Stomach (tissue), 9 donors: ENCODE results near the gene ZNF350. TPM values are rescaled to one million over a fixed set of nuclear protein-coding genes. Genes with fewer than 3 reads are reported as not detected.
"Not testable (repeated sequence)": the region's sequence is repeated elsewhere in the genome, so short reads cannot be mapped to it uniquely, and the experiment has no call there.

Experiments
- DNase-seq, 2 donors: peaks; one replicate each; pipeline versions ENCODE4 v3.0.0 to v3.0.0-alpha.2; 2013 to 2019
- H3K27ac ChIP-seq, 5 donors: fragments of 200-600 bp in 4 of 5; sonication (generic) in 4 of 5; one replicate each; pipeline ENCODE4 v1.5.1; 2013 to 2019; ENCODE audit warnings: mild to moderate bottlenecking in 1 of 5, moderate library complexity in 1 of 5
- H3K27me3 ChIP-seq, 3 donors: fragments of 200-600 bp; sonication (generic); one replicate each; pipeline ENCODE4 v1.5.1; 2017 to 2019; ENCODE audit warnings: mixed run types in 1 of 3
- H3K36me3 ChIP-seq, 4 donors: fragments of 200-600 bp; sonication (generic); 1 replicate in 3 of 4; 2 replicates in 1 of 4; pipeline ENCODE4 v1.5.1; 2016 to 2019
- H3K4me1 ChIP-seq, 4 donors: fragments of 200-600 bp; sonication (generic); one replicate each; pipeline ENCODE4 v1.5.1; 2016 to 2019
- H3K4me3 ChIP-seq, 4 donors: fragments of 200-600 bp; sonication (generic) in 3 of 4; one replicate each; pipeline ENCODE4 v1.5.1; 2016 to 2019; ENCODE audit warnings: mild to moderate bottlenecking in 1 of 4
- H3K9me3 ChIP-seq, 4 donors: fragments of 200-600 bp; sonication (generic); one replicate each; pipeline ENCODE4 v1.5.1; 2016 to 2019
- CTCF ChIP-seq, 7 experiments: fragments of 450-650 bp in 4 of 7; fragments of 200-600 bp in 3 of 7; sonication (generic) in 3 of 7; IDR thresholded peaks; one replicate each; pipeline ENCODE4 v1.5.1; 2016 to 2019; ENCODE audit warnings: antibody characterized with exemption in 7 of 7, control low read depth in 2 of 7, mild to moderate bottlenecking in 1 of 7
- EP300 ChIP-seq: sonication (generic); formaldehyde crosslinking; IDR thresholded peaks from one replicate; pipeline ENCODE4 v1.6.1; 2017; ENCODE audit warnings: antibody characterized with exemption
- POLR2A ChIP-seq, 4 donors: fragments of 450-650 bp; IDR thresholded peaks; one replicate each; pipeline ENCODE4 v1.6.1; 2016; ENCODE audit warnings: antibody characterized with exemption in 4 of 4, control low read depth in 2 of 4, mild to moderate bottlenecking in 1 of 4, moderate library complexity in 1 of 4
- POLR2AphosphoS5 ChIP-seq, 3 donors: sonication (generic); formaldehyde crosslinking; IDR thresholded peaks; one replicate each; pipeline ENCODE4 v1.6.1; 2016; ENCODE audit warnings: antibody characterized with exemption in 3 of 3
- WGBS, 5 donors: extraction: QIAGEN DNeasy Blood & Tissue Kit in 3 of 5; methylation state at CpG; one replicate each; pipeline versions ENCODE4 v1.1.5 to v1.1.7; 2013 to 2018; 5-methylcytosine and 5-hydroxymethylcytosine counted together
- intact Hi-C: fragments of 100-400 bp; cut with DNase I; formaldehyde crosslinking; loops from one replicate; pipeline ENCODE4 v1.15.1; 2023; ENCODE audit warnings: low total_unique reads
- polyA plus RNA-seq, 3 donors: library from polyadenylated mRNA; stranded (reverse); fragments of 200-250 nt; gene quantifications; one replicate each; pipeline ENCODE4 v1.2.3, GENCODE V29; 2013
- total RNA-seq, 5 donors: library from RNA; depleted of rRNA; stranded (reverse); fragments of >200 nt; gene quantifications; one replicate each; pipeline versions ENCODE4 v1.1.0 to v1.2.3, GENCODE V29; 2014 to 2016
- donor health status: healthy with polysubstance abuse.
- donor health status: Bipolar disorder and iron deficiency.
- donor health status: healthy.

The ZNF350 gene
- total and polyA plus RNA-seq, 8 donors = 0.58 to 149 (median 9.8) TPM

DNA sequence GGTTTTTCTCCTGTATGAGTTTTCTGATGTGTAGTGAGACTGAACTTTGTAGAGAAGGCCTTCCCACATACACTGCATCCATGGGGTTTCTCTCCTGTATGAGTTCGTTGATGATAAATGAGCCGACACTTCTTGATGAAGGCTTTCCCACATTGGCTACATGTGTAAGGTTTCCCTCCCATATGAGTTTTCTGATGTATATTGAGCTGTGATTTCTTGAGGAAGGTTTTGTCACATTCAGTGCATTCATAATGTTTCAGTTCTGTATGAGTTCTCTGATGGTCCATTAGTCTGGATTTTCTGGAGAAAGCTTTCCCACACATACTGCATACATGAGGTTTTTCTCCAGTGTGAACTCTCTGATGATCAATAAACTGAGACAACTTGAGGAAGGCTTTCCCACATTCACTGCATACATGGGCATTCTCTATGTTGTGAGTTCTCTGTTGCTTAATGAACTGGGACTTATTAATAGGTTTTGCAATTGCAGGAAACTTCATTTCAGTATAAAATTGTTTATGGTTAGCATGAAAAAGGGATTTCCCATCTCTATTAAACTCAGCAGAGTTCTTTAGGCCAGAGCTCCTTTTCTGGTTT lies 7.5 kb upstream of the ZNF350 start:
- intact Hi-C loops = no loop called here
- Histone ChIP-seq H3K4me1 (no peaks in the 10 kb centered on the region), H3K4me3 (no peak overlapping the region), H3K9me3 (peaks cover 75 to 100% (median 93%) of the 10 kb centered on the region in 4 donors), H3K27ac (no peak overlapping the region), H3K27me3 (no peaks in the 10 kb centered on the region), H3K36me3 (peaks cover 56 to 80% (median 63%) of the 10 kb centered on the region in 4 donors)
- no peak for TF ChIP-seq POLR2AphosphoS5 (IDR thresholded peaks at IDR 0.05)
- TF ChIP-seq CTCF (IDR thresholded peaks at IDR 0.05) = no peak
- TF ChIP-seq POLR2A (IDR thresholded peaks at IDR 0.05) = no peak
- no peak for TF ChIP-seq EP300
- no peak for DNase-seq
- 95 to 100% (median 97%) methylated on average over 2 of the region's 2 CpGs for WGBS, 5 donors

DNA sequence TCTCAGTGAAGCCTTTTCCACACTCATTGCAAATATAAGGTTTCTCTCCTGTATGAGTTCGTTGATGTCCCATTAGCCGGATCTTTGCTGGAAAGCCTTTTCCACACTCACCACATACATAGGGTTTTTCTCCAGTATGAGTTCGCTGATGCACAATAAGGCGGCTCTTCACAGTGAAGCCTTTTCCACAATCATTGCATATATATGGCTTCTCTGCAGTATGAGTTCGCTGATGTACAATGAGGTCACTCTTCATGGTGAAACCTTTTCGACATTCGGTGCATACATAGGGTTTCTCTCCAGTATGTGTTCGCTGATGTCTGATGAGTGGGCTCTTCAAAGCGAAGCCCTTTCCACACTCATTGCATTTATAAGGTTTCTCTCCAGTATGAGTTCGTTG lies 6.8 kb upstream of the ZNF350 start:
- peaks cover 72 to 100% (median 91%) of the 10 kb centered on the region in 4 donors for H3K9me3 ChIP-seq
- 96 to 99% (median 98%) methylated on average over 10 of the region's 10 CpGs for WGBS, 5 donors

DNA sequence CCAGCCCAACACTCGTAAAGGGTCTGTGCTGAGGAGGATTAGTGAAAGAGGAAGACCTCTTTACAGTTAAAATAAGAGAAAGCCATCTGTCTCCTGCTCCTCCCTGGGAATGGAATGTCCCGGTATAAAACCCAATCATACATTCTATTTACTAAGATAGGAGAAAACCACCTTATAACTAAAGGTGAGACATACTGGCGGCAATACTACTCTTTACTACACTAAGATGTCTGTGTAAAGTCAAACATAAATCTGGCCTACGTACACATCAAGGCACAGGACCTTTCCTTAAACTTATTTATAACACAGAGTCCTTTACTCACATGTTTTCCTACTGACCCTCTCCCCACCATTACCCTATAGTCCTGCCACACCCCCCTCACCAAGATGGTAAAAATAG lies 3.3 kb downstream of the ZNF350 start:
- no peak overlapping the region for H3K27ac ChIP-seq
- intact Hi-C loops = no loop called here
- no peak overlapping the region for H3K4me3 ChIP-seq
- H3K36me3 ChIP-seq = peaks cover 7 to 51% (median 43%) of the 10 kb centered on the region in 4 donors
- peaks cover 8 to 19% (median 14%) of the 10 kb centered on the region in 4 donors for H3K4me1 ChIP-seq
- no peak for DNase-seq
- H3K27me3 ChIP-seq = no peaks in the 10 kb centered on the region
- peaks cover 20 to 85% (median 63%) of the 10 kb centered on the region in 4 donors for H3K9me3 ChIP-seq
- 90 to 98% (median 97%) methylated on average over 4 of the region's 4 CpGs for WGBS, 5 donors
- TF ChIP-seq CTCF (IDR thresholded peaks at IDR 0.05) (no peak), POLR2AphosphoS5 (IDR thresholded peaks at IDR 0.05) (no peak), POLR2A (IDR thresholded peaks at IDR 0.05) (no peak), EP300 (no peak)

More for the DNA sequence above, 6.8 kb upstream of the ZNF350 start:
- no peak for DNase-seq
- no peaks in the 10 kb centered on the region for H3K4me1 ChIP-seq
- no peak overlapping the region for H3K27ac ChIP-seq
- TF ChIP-seq POLR2AphosphoS5 (IDR thresholded peaks at IDR 0.05) (no peak), EP300 (no peak), CTCF (IDR thresholded peaks at IDR 0.05) (no peak), POLR2A (IDR thresholded peaks at IDR 0.05) (no peak)
- no peak overlapping the region for H3K4me3 ChIP-seq
- no peaks in the 10 kb centered on the region for H3K27me3 ChIP-seq
- peaks cover 49 to 73% (median 56%) of the 10 kb centered on the region in 4 donors for H3K36me3 ChIP-seq
- intact Hi-C loops = no loop called here

DNA sequence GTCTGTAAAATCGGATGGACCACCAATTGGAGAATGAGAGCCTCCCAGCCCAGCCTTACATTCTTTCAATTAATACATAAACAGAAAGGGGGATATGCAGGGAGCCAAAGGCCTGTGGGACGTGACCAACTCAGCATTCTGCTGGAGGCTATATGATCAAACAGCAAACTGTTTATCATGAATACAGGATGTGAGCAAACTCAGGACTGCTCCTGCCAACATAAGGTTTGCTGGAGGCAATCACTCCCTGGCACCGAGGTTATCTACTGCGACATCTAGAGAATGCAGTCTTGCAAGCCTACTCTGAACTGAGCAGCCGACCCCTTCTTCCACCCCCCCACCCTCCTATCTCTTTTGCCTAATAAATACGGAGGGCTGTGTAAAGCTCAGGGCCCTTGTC lies 5.7 kb downstream of the ZNF350 start:
- H3K27me3 ChIP-seq, DNase-seq, H3K27ac ChIP-seq, H3K4me3 ChIP-seq, intact Hi-C loops: not testable (repeated sequence)
- 93 to 97% (median 96%) methylated on average over 6 of the region's 6 CpGs for WGBS, 5 donors
- Histone ChIP-seq H3K4me1 (peaks cover 8 to 14% (median 11%) of the 10 kb centered on the region in 4 donors), H3K9me3 (peaks cover 33 to 96% (median 79%) of the 10 kb centered on the region in 4 donors), H3K36me3 (peaks cover 7 to 75% (median 58%) of the 10 kb centered on the region in 4 donors)

DNA sequence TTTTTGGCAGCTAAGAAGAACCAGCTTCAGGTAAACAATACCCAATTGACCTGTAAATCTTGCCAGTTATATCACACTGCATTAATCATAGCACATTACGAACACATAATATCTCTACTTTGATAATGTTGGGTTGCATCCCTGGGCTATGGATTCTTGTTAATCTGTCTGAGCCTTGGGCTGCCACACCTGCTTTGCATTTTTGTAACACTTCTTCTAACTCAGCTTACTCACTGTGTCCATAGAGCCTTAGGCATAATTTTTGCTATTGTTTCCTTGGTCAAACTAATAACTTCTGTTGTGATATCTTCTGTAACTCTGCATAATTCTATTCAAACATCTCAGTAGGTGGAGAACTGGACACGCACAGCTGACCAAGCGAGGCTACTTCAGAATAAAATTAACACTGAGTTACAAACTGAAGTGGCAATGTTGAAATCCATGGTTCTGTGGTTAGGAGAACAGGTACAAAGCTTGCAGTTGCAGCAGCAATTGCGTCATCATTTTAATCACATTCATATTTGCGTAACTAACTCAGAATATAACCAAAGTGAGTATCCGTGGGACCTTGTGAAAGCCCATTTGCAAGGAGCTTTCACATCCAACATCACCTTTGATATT lies 6.4 kb downstream of the ZNF350 start:
- peaks cover 39 to 100% (median 83%) of the 10 kb centered on the region in 4 donors for H3K9me3 ChIP-seq
- no peak overlapping the region for H3K4me3 ChIP-seq
- TF ChIP-seq POLR2AphosphoS5 (IDR thresholded peaks at IDR 0.05) (no peak), CTCF (IDR thresholded peaks at IDR 0.05) (no peak), EP300 (no peak), POLR2A (IDR thresholded peaks at IDR 0.05) (no peak)
- no peak for DNase-seq
- peaks cover 1 to 7% (median 4%) of the 10 kb centered on the region in 4 donors for H3K4me1 ChIP-seq
- H3K27ac ChIP-seq = no peak overlapping the region
- intact Hi-C loops = no loop called here
- H3K36me3 ChIP-seq = peaks cover 7 to 82% (median 61%) of the 10 kb centered on the region in 4 donors
- no peaks in the 10 kb centered on the region for H3K27me3 ChIP-seq
- 94 to 97% (median 94%) methylated on average over 6 of the region's 6 CpGs for WGBS, 5 donors
